Activated CD4-positive, CD25-positive, alpha-beta regulatory T cell treated with anti-CD3 and anti-CD28 coated beads, Interleukin-2, amount 50 U/mL, for 72 hours (primary cell): Measurements from ENCODE around the gene DLG4.

Source experiments
- DNase-seq: peaks from one replicate; pipeline ENCODE4 v3.0.0; 2021

Gene DLG4

DNA sequence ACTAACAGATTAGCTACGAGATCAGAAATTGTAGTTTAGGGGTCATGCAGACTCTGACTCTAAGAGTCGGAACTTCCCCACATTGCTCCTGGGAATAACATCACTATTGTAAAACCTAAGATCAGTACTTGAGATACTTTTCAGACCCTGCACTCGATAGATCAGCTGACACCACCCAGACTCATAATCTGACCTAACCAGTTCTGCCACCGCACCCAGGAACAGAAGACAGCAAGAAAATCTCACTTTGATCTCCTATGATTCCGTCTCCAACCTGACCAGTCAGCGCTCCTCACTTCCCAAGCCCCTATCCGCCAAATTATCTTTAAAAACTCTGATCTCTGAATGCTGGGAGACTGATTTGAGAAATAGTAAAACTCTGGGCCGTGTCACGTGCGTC is 77.8 kb downstream of the DLG4 start:
- DNase-seq, result no peak

DNA sequence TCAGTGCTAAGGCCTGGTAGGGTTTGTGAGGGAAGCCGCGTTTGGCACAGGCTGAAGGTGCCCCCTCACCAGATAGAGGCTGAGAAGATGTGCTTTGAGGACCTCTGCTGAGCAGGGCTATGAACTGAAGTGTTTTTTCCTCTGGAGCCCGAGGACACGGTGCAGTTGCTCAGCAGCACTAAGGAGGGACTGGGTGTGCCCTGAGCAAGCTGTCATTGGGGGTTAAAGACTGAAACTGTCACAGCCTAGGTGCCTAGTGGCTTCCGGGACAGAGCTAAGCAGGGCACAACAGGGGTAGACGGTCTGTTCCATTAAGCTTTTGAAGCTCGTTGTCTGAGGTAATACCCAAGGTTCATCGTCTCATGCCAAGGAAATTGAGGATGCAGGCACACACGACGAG is 80.2 kb downstream of the DLG4 start:
- no peak for DNase-seq

DNA sequence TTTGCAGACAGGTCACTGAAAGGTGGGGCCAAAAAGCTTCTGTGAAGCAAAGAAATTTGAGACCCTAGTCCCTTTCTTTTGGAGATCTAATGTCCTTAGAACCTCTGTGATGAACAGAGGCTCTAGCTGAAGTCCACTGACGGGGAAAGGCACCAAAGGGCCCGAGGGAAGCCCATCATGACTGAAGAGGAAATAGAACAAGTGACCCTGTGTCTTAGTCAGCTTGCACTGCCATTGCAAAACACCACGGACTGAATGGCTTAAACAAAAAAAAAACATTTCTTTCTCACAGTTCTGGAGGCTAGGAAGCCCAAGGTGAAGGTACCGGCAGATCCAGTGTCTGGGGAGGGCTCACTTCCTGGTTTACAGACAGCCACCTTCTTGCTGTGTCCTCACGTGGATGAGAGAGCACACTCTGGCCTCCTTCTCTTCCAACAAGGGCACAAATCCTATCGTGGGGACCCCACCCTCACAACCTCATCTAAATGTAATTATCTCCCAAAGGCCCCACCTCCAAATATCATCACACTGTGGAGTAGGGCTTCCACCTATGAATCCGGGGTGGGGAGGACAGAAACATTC is 80.7 kb downstream of the DLG4 start:
- no peak for DNase-seq

DNA sequence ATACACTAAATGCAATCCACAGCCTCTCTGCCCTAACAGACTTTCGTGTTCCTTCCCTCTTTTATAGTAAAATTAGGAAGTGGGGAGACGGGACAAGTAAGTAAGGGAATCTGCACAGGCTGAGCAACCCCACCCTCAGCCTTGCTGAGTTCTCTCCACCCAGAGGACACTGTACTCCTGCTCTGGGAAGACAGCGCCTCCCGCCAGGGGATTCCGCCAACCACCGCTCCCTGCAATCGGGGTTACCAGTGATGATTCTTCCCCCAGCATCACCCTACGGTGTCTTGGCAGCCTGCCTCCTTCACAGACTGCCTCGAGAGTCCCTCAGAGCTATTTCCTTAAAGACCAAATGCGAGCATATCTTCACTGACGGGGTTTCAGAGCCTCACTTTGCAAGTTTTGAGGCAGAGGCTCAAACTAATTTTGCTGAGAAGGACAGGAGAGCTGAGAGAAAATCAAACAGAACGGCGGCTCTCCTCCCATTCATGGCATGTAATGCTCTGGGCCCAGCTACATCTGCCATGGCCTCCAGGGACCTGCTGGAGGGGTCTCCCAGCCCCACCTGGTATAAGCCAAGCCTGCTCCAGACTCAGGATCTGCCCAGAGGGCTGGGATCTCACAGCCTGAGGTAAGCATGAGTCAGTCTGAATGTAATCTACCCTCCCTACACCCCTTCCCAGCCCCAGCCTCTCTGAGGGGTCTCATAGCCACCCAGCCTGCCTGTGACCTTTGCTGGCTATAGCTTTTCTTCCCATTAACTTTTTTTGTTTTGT is 82.3 kb downstream of the DLG4 start:
- no peak for DNase-seq
